ENCODE data around the gene SLC35C1. TPM values are rescaled to one million over a fixed set of nuclear protein-coding genes. Genes with fewer than 3 reads are reported as not detected.

SLC35C1 gene
- total RNA-seq, 4 donors from 2014 or later = 23.6 to 68.6 (median 28.2) TPM

DNA sequence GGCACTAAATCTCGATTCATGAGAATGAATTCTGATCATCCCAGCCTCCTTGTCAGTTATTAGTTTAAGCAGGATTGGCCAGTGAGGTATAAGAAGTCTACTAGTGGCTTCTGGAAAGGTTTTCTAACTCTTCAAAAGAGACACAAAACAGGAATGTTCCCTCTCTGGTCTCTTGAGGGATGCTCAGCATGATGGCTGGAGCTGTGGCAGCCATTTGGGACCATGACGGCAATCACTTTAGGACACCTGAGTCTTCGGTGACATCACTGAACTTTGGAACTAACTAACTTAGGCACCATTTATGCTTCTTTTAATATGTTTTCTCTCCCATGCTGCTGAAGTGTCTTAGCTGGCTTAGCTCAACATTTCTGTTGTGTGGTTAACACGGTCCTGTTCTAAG is 22.2 kb downstream of the SLC35C1 start:
- no peak for DNase-seq
- Histone ChIP-seq H3K27me3 (peaks cover 0 to 26% (median 0%) of the 10 kb centered on the region in 4 donors), H3K4me3 (no peak overlapping the region), H3K36me3 (no peaks in the 10 kb centered on the region), H3K4me1 (no peaks in the 10 kb centered on the region), H3K27ac (no peak overlapping the region), H3K9me3 (peaks cover 0 to 3% (median 0%) of the 10 kb centered on the region in 3 donors)
- TF ChIP-seq, protein P1, sequence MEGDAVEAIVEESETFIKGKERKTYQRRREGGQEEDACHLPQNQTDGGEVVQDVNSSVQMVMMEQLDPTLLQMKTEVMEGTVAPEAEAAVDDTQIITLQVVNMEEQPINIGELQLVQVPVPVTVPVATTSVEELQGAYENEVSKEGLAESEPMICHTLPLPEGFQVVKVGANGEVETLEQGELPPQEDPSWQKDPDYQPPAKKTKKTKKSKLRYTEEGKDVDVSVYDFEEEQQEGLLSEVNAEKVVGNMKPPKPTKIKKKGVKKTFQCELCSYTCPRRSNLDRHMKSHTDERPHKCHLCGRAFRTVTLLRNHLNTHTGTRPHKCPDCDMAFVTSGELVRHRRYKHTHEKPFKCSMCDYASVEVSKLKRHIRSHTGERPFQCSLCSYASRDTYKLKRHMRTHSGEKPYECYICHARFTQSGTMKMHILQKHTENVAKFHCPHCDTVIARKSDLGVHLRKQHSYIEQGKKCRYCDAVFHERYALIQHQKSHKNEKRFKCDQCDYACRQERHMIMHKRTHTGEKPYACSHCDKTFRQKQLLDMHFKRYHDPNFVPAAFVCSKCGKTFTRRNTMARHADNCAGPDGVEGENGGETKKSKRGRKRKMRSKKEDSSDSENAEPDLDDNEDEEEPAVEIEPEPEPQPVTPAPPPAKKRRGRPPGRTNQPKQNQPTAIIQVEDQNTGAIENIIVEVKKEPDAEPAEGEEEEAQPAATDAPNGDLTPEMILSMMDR (IDR thresholded peaks at IDR 0.05) = no peak
- TF ChIP-seq POLR2A (IDR thresholded peaks at IDR 0.05) = no peak
- 86% methylated on average over 4 of the region's 4 CpGs for WGBS, 2 donors
- intact Hi-C loops (cut with DNase I) = no loop called here

DNA sequence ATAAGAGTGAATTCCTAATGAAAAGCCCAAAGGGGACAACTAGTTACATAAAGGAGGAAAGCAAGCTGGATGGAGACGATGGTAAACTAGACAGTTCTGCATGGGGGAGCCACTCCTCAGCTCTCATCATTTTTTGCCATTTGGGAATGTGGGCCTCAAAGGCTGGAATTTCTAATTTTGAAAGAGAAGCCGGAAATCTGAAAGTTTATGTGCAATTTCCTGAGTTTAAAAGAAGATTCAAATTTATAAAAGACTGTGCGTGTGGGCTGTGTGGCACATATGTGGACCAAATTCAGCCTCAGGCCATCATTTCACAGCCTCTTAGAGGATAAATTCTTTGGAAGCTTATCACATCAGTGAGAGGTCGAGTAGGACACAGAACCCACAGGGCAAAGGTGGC is 24.0 kb downstream of the SLC35C1 start:
- peaks cover 0 to 26% (median 0%) of the 10 kb centered on the region in 4 donors for H3K27me3 ChIP-seq
- peaks cover 0 to 3% (median 0%) of the 10 kb centered on the region in 3 donors for H3K9me3 ChIP-seq
- DNase-seq = no peak
- H3K27ac ChIP-seq = no peak overlapping the region
- H3K36me3 ChIP-seq = no peaks in the 10 kb centered on the region
- 64 to 68% methylated on average over 4 of the region's 4 CpGs for WGBS, 2 donors
- TF ChIP-seq, protein P1 (IDR thresholded peaks at IDR 0.05) = no peak
- TF ChIP-seq POLR2A (IDR thresholded peaks at IDR 0.05) = no peak
- H3K4me1 ChIP-seq = no peaks in the 10 kb centered on the region
- no peak overlapping the region for H3K4me3 ChIP-seq
- intact Hi-C loops (cut with DNase I) = no loop called here

DNA sequence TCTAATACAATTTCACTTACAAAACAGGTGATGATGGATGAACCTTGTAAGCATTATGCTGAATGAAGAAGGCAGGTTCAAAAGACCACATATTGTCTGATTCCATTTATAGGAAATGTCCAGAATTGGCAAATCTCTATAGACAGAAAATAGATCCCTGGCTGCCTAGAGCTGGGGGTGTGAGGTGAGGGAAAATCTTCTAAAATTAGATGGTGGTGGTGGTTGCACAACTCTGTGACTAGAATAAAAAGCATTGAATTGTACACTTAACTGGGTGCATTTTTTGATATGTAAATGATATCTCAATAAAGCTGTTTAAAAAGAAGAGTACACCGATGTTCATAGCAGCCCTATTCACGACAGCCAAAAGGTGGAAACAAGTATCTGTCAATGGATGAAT is 25.6 kb downstream of the SLC35C1 start:
- WGBS, 2 donors = 83 to 89% methylated on average over 2 of the region's 2 CpGs
- Histone ChIP-seq H3K27me3 (peaks cover 0 to 26% (median 0%) of the 10 kb centered on the region in 4 donors), H3K4me3 (no peak overlapping the region), H3K27ac (no peak overlapping the region), H3K36me3 (no peaks in the 10 kb centered on the region), H3K9me3 (peaks cover 0 to 3% (median 0%) of the 10 kb centered on the region in 3 donors), H3K4me1 (no peaks in the 10 kb centered on the region)
- no peak for TF ChIP-seq POLR2A (IDR thresholded peaks at IDR 0.05)
- TF ChIP-seq, protein P1 (IDR thresholded peaks at IDR 0.05) = no peak
- intact Hi-C loops (cut with DNase I) = no loop called here
- no peak for DNase-seq

DNA sequence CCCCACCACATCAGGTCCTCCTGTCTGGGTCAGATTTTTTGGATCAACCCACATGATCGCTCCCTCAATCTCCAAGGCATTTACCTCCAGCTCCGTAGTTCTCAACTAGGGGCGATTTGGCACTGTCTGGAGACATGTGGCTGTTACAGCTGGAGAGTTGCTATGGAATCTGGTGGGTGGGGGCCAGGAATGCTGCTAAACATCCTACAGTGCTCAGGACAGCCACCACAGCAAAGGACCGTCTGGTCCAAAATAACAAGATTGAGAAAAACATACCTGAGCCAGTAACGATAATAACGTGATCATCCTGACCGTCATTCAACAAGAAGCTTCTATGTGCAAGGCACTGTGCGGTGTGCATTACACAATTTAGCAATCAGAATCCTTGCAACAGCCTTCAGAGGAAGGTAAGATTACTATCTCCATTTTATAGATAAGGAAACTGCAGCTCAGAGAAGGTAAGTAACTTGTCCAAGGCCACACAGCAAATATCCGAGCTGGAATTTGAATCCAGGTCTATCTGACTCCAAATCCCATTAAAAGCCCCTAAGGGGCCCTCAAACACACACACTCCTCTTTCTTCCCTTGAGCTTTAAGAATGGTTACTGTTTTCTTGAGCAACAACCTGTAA is 28.0 kb downstream of the SLC35C1 start:
- Histone ChIP-seq H3K4me1 (no peaks in the 10 kb centered on the region), H3K27ac (no peak overlapping the region), H3K4me3 (no peak overlapping the region), H3K9me3 (no peaks in the 10 kb centered on the region), H3K36me3 (no peaks in the 10 kb centered on the region), H3K27me3 (peaks cover 0 to 5% (median 0%) of the 10 kb centered on the region in 4 donors)
- DNase-seq = no peak
- intact Hi-C loops (cut with DNase I) = no loop called here
- TF ChIP-seq POLR2A (IDR thresholded peaks at IDR 0.05) = no peak
- TF ChIP-seq, protein P1 (IDR thresholded peaks at IDR 0.05) = no peak
- 69 to 86% methylated on average over 9 of the region's 9 CpGs for WGBS, 2 donors

DNA sequence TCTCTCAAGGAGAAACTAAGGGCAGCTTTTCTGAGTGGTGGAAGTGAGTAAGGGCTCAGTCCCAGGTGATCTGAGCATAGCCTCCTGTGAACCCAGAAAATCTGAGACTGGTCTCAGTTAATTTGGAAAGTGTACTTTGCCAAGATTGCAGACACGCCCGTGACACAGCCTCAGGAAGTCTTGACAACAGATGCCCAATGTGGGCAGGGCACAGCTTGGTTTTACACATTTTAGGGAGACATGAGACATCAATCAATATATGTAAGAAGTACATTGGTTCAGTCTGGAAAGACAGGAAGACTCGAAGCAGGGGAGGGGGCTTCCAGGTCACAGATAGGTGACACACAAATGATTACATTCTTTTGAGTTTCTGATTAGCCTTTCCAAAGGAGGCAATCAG is 28.8 kb downstream of the SLC35C1 start:
- TF ChIP-seq, protein P1 (IDR thresholded peaks at IDR 0.05) = no peak
- no peak for TF ChIP-seq POLR2A (IDR thresholded peaks at IDR 0.05)
- H3K27ac ChIP-seq = no peak overlapping the region
- 27 to 63% methylated on average over 3 of the region's 3 CpGs for WGBS, 2 donors
- no peaks in the 10 kb centered on the region for H3K4me1 ChIP-seq
- no peaks in the 10 kb centered on the region for H3K27me3 ChIP-seq
- no peak for DNase-seq
- no peak overlapping the region for H3K4me3 ChIP-seq
- no peaks in the 10 kb centered on the region for H3K9me3 ChIP-seq
- H3K36me3 ChIP-seq = no peaks in the 10 kb centered on the region
- intact Hi-C loops (cut with DNase I) = no loop called here
